ENCODE measurements around the gene MBD3L1.

MBD3L1 gene

DNA sequence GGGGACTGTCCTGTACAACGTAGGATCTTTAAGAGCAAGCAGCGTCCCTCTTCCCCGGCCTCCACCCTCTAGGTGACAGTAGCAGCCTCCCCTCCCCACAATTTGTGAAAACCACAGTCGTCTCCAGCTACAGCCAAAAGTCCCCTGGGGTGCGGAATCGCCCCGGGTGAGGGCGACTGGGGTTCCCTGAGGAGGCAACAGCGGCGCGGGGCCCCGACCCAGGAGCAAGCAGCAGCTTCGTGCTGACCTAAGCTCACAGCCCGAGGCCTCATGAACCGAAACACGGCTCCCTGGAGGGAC is 395 bp upstream of the MBD3L1 start:
- TF ChIP-seq, protein P1, sequence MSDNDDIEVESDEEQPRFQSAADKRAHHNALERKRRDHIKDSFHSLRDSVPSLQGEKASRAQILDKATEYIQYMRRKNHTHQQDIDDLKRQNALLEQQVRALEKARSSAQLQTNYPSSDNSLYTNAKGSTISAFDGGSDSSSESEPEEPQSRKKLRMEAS (IDR thresholded peaks at IDR 0.05; ENCODE audit: low read depth, low read length), result no peak
- TF ChIP-seq MYC (IDR thresholded peaks at IDR 0.05; ENCODE audit: low read depth, low read length), result no peak
- TF ChIP-seq CTCF (IDR thresholded peaks at IDR 0.05; ENCODE audit: low read depth, low read length), result no peak
- no peak for TF ChIP-seq POLR2A (IDR thresholded peaks at IDR 0.05; ENCODE audit: extremely low read depth, insufficient read length)
- H3K4me3 ChIP-seq (ENCODE audit: low read depth, low read length), result peak overlapping the region; percentile 65
- peak; percentile 88 for DNase-seq (ENCODE audit: low read depth)

DNA sequence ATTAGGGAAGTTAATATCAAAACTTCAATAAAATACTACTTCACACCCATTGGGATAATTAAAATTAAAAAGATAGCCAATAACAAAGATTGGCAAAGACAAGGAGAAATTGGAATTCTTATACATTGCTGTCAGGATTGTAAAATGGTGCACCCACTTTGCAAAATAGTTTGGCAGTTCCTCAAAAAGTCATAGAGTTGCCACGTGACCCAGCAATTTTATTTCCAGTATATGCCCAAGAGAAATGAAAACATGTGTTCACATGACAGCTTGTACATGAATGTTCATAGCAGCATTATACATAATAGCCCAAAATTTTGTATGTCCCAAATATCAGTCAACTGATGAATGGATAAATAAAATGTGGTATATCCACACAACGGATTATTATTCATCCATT is 3.3 kb downstream of the MBD3L1 start:
- TF ChIP-seq, protein P1 (IDR thresholded peaks at IDR 0.05; ENCODE audit: low read depth, low read length), result peak; percentile 61
- no peak for TF ChIP-seq MYC (IDR thresholded peaks at IDR 0.05; ENCODE audit: low read depth, low read length)
- H3K4me3 ChIP-seq (ENCODE audit: low read depth, low read length), result no peak overlapping the region
- DNase-seq (ENCODE audit: low read depth), result peak; percentile 51

DNA sequence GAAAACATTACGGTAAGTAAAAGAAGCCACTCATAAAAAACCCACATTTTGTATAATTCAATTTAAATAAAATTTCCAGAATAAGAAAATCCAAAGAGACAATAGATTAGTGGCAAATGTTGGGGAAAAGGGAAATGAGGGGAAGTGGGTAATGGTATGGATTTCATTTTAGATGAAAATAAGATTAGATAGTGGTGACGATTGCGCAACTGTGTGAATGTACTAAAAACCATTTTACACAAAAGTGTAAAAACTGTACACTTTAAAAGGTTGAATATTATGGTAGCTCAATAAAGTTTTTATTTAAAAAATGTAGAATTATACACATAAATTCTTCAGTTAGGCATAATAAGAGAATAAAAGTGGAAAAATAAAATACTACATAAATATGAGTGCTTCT is 3.7 kb downstream of the MBD3L1 start:
- peak; percentile 63 for DNase-seq (ENCODE audit: low read depth)
- H3K4me3 ChIP-seq (ENCODE audit: low read depth, low read length), result no peak overlapping the region
- no peak for TF ChIP-seq POLR2A (IDR thresholded peaks at IDR 0.05; ENCODE audit: extremely low read depth, insufficient read length)
- no peak for TF ChIP-seq MYC (IDR thresholded peaks at IDR 0.05; ENCODE audit: low read depth, low read length)
- TF ChIP-seq, protein P1 (IDR thresholded peaks at IDR 0.05; ENCODE audit: low read depth, low read length), result no peak
- TF ChIP-seq CTCF (IDR thresholded peaks at IDR 0.05; ENCODE audit: low read depth, low read length), result no peak

GRCh38 chr19:8840708-8841107 is 8.5 kb downstream of the MBD3L1 start:
- no peak for DNase-seq (ENCODE audit: low read depth)
- TF ChIP-seq CTCF (IDR thresholded peaks at IDR 0.05; ENCODE audit: low read depth, low read length), result no peak
- no peak overlapping the region for H3K4me3 ChIP-seq (ENCODE audit: low read depth, low read length)

- TF ChIP-seq CTCF (IDR thresholded peaks at IDR 0.05; ENCODE audit: low read depth, low read length) (no peak), POLR2A (IDR thresholded peaks at IDR 0.05; ENCODE audit: extremely low read depth, insufficient read length) (no peak), MYC (IDR thresholded peaks at IDR 0.05; ENCODE audit: low read depth, low read length) (no peak)
- TF ChIP-seq, protein P1 (IDR thresholded peaks at IDR 0.05; ENCODE audit: low read depth, low read length), result no peak
- DNase-seq (ENCODE audit: low read depth), result no peak
- H3K4me3 ChIP-seq (ENCODE audit: low read depth, low read length), result no peak overlapping the region
Observed at GRCh38 chr19:8846819-8847218, 14.6 kb downstream of the MBD3L1 start.

DNA sequence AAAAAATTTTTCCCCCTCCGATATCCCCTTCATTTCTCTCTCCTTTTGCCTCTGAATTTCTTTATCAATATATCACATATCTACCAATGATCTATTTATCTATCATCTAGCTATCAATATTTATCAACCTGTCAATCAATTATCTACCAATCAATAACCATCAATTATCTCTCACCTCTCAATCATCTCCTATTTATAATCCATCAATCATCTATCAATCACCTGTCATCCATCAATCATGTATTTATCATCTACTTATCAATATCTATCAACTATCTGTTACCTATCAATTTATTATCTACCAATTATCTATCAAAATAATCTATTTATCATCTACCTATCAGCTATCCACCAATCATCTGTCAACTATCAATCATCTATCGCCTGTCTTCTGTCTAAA is 17.1 kb downstream of the MBD3L1 start:
- no peak for DNase-seq (ENCODE audit: low read depth)
- TF ChIP-seq MYC (IDR thresholded peaks at IDR 0.05; ENCODE audit: low read depth, low read length) (no peak), CTCF (IDR thresholded peaks at IDR 0.05; ENCODE audit: low read depth, low read length) (no peak), POLR2A (IDR thresholded peaks at IDR 0.05; ENCODE audit: extremely low read depth, insufficient read length) (no peak)
- TF ChIP-seq, protein P1 (IDR thresholded peaks at IDR 0.05; ENCODE audit: low read depth, low read length), result no peak
- no peak overlapping the region for H3K4me3 ChIP-seq (ENCODE audit: low read depth, low read length)

Measured in NB4 (cell line).